ENCODE measurements around the gene DUSP22.
"Not testable (repeated sequence)": the region's sequence is repeated elsewhere in the genome, so short reads cannot be mapped to it uniquely, and the experiment has no call there.

The DUSP22 gene

GRCh38 chr6:325161-325860, 33.0 kb downstream of the DUSP22 start:
- DNase-seq: not testable (repeated sequence)

GRCh38 chr6:326066-326465, 33.8 kb downstream of the DUSP22 start:
- DNase-seq: not testable (repeated sequence)

- no peak for DNase-seq
These were observed 34.7 kb downstream of the DUSP22 start for GRCh38 chr6:326896-327537.

GRCh38 chr6:327538-328116, 35.3 kb downstream of the DUSP22 start:
- no peak for DNase-seq

GRCh38 chr6:328136-328670, 35.9 kb downstream of the DUSP22 start:
- no peak for DNase-seq

GRCh38 chr6:328924-329323, 36.6 kb downstream of the DUSP22 start:
- DNase-seq: no peak

- DNase-seq: no peak
These were observed 37.8 kb downstream of the DUSP22 start for GRCh38 chr6:329888-330691.

GRCh38 chr6:330948-331347, 38.7 kb downstream of the DUSP22 start:
- DNase-seq: no peak

GRCh38 chr6:331622-332521, 39.6 kb downstream of the DUSP22 start:
- DNase-seq: no peak

- no peak for DNase-seq
These were observed 40.4 kb downstream of the DUSP22 start for GRCh38 chr6:332671-333070.

DNA sequence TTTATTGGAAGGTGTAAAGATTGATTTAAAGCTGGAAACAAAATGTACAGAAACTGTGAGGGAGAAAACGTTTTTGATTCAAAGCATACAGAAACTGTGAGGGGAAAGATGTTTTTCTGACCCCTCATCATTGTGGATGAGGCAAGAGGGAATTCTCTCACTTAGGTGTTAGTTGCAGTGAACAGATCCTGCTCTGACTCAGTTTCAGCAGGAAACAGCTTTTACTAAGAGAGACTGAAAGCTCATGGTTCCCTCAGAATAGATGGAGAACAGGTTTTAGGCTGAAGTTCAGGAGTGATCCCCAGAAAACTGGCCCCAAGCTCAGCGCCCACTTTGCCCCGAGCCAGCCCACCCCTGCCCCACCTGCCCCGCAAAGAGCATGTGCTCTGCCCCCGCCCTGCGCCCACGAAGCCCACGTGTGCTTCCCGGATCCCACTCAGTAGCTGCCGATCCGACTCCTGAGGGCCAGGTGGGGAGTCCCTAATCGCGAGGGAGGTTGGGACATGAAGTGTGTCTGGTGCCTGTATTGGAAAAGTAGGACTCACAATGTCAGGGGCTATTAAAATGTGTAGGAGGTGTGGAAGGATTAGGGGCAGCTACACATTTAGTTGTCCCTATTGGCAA, 41.2 kb downstream of the DUSP22 start:
- no peak for DNase-seq

DNA sequence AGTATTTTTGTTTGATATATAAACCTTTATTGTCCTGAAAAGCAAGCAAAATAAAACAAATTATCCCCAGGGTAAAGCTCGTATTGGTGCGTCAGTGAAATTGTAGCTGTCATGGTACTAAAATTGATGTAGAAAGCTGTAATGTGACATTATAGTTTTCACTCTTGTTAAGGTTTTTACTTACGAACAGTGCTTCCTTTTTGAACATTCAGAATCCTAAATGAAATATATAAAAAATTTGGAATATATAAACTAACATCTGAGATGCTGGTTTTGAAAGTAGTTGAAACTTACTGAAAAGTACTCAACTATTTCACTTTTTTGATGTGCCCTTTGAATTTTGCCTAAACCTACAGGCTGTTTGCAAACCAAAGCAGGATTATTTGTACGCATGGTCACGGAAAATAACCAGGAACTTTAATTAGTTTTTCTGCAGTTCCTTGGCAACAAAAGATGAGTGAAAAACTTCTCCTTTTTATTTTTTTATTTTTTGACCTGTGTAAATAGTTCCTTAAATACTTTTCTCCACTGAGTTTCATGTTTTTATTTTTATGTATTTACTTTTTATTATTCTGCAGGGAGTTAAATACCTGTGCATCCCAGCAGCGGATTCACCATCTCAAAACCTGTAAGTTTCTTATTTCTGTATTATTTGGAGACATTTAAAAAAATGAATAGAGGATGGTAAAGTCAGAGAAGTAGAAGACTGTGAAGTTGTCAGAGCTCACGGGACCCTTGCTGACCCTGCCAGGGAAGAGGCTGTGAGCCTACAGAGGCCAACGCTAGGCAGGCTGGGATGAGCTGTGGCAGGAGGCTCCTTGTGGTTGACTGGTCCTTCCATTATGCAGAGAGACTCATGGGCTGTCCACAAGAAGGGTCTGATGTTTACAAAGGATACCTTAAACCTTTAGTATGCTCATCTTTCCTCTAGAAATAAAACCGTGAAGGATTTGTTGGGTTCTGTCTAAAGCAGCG, 42.5 kb downstream of the DUSP22 start:
- DNase-seq: no peak

GRCh38 chr6:335572-335971, 43.3 kb downstream of the DUSP22 start:
- DNase-seq: no peak

GRCh38 chr6:336159-337114, 44.1 kb downstream of the DUSP22 start:
- no peak for DNase-seq

- no peak for DNase-seq
These were observed 45.6 kb downstream of the DUSP22 start for GRCh38 chr6:337805-338368.

GRCh38 chr6:338815-339262, 46.6 kb downstream of the DUSP22 start:
- DNase-seq: no peak

DNA sequence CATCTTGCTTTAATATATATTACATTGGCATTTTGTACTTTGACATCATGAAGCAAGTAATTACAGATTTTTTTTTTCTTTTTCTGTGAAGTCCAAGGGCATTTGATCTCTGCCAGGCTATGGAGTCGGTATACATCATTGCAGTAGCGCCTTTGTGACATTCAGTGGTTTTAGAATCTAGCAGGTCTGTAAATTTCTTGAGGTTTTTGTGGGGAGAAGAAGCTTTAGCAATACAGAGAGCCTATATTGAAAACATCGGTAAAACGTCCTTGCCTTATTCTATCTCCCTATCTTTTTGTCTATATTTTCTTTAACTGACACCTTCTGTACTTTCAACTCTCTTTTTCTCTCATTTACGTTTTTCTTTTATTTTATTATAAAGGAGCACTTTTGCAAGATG, 47.2 kb downstream of the DUSP22 start:
- no peak for DNase-seq

- no peak for DNase-seq
These were observed 48.1 kb downstream of the DUSP22 start for GRCh38 chr6:340186-340955.

All from activated CD4-positive, CD25-positive, alpha-beta regulatory T cell (primary cell).